NCI-H748 treated with DMSO at 0.1 percent for 48 hours (cell line): Measurements from ENCODE around the gene PRPF19.

Experiments
- DNase-seq: peaks from one replicate; lab custom pipeline; 2025; lab: John Stamatoyannopoulos, UW

Gene PRPF19

DNA sequence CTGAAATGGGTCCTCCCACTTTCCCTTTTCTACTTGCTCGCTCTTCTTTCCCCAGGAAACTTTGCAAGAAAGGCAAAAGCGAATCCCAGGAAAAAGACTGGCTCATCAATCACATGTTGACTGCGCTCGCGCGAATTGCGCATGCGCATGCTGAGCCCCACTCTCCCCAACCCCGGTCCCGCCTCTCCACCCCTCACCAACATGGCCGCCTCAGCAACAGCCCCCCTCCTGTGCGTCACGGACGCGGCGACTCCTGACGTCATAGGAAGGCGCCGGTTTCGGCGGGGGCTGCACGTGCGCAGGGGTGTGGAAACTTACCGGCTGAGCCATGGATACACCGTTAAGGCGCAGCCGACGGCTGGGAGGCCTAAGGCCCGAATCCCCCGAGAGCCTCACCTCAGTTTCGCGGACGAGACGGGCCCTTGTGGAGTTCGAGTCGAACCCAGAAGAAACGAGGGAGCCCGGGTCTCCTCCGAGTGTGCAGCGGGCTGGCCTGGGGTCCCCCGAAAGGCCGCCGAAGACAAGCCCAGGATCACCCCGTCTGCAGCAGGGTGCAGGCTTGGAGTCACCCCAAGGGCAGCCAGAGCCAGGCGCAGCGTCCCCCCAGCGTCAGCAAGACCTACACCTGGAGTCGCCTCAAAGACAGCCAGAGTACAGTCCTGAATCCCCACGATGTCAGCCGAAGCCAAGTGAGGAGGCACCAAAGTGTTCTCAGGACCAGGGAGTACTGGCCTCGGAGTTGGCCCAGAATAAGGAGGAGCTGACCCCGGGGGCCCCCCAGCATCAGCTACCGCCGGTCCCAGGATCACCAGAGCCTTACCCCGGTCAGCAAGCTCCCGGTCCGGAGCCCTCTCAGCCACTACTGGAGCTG lies 64.4 kb downstream of the PRPF19 start, which contains the start of gene CCDC86:
TSS of gene CCDC86 (plus strand) at position 317 of the 871 bp plus-strand sequence. CDS start at position 329, 12 bp downstream.
- DNase-seq, result peak; percentile 78
